ENCODE data around the gene PALLD. TPM values are rescaled to one million over a fixed set of nuclear protein-coding genes. Genes with fewer than 3 reads are reported as not detected.

PALLD gene
- total RNA-seq, 1 donor from 2014 or later, result 16.4 TPM

GRCh38 chr4:168551211-168551610, 54.4 kb downstream of the PALLD start:
- Mint-ChIP-seq H3K9me3 (ENCODE audit: unreplicated experiment) (no peaks in the 10 kb centered on the region), H3K4me1 (ENCODE audit: unreplicated experiment) (peaks cover 20% of the 10 kb centered on the region), H3K27me3 (ENCODE audit: unreplicated experiment) (peaks cover 2% of the 10 kb centered on the region), H3K27ac (ENCODE audit: unreplicated experiment) (no peak overlapping the region), H3K4me3 (ENCODE audit: unreplicated experiment) (no peak overlapping the region), H3K36me3 (ENCODE audit: low read depth, unreplicated experiment) (no peaks in the 10 kb centered on the region)
- TF ChIP-seq CTCF (IDR thresholded peaks at IDR 0.05; ENCODE audit: unreplicated experiment), result no peak
- no peak for DNase-seq (ENCODE audit: low spot score)

GRCh38 chr4:168551945-168552695, 55.3 kb downstream of the PALLD start:
- no peaks in the 10 kb centered on the region for H3K9me3 Mint-ChIP-seq (ENCODE audit: unreplicated experiment)
- no peaks in the 10 kb centered on the region for H3K36me3 Mint-ChIP-seq (ENCODE audit: low read depth, unreplicated experiment)
- H3K4me1 Mint-ChIP-seq (ENCODE audit: unreplicated experiment), result peaks cover 12% of the 10 kb centered on the region
- no peak for TF ChIP-seq CTCF (IDR thresholded peaks at IDR 0.05; ENCODE audit: unreplicated experiment)
- H3K27ac Mint-ChIP-seq (ENCODE audit: unreplicated experiment), result no peak overlapping the region
- no peak overlapping the region for H3K4me3 Mint-ChIP-seq (ENCODE audit: unreplicated experiment)
- no peak for DNase-seq (ENCODE audit: low spot score)
- peaks cover 2% of the 10 kb centered on the region for H3K27me3 Mint-ChIP-seq (ENCODE audit: unreplicated experiment)

GRCh38 chr4:168553714-168554370, 57.0 kb downstream of the PALLD start:
- H3K4me3 Mint-ChIP-seq (ENCODE audit: unreplicated experiment), result no peak overlapping the region
- no peak overlapping the region for H3K27ac Mint-ChIP-seq (ENCODE audit: unreplicated experiment)
- H3K9me3 Mint-ChIP-seq (ENCODE audit: unreplicated experiment), result no peaks in the 10 kb centered on the region
- peaks cover 6% of the 10 kb centered on the region for H3K27me3 Mint-ChIP-seq (ENCODE audit: unreplicated experiment)
- H3K36me3 Mint-ChIP-seq (ENCODE audit: low read depth, unreplicated experiment), result no peaks in the 10 kb centered on the region
- peaks cover 17% of the 10 kb centered on the region for H3K4me1 Mint-ChIP-seq (ENCODE audit: unreplicated experiment)
- no peak for TF ChIP-seq CTCF (IDR thresholded peaks at IDR 0.05; ENCODE audit: unreplicated experiment)
- DNase-seq (ENCODE audit: low spot score), result no peak

- no peak for DNase-seq (ENCODE audit: low spot score)
- no peak overlapping the region for H3K27ac Mint-ChIP-seq (ENCODE audit: unreplicated experiment)
- no peaks in the 10 kb centered on the region for H3K9me3 Mint-ChIP-seq (ENCODE audit: unreplicated experiment)
- no peaks in the 10 kb centered on the region for H3K36me3 Mint-ChIP-seq (ENCODE audit: low read depth, unreplicated experiment)
- H3K4me3 Mint-ChIP-seq (ENCODE audit: unreplicated experiment), result no peak overlapping the region
- H3K27me3 Mint-ChIP-seq (ENCODE audit: unreplicated experiment), result peaks cover 6% of the 10 kb centered on the region
- no peak for TF ChIP-seq CTCF (IDR thresholded peaks at IDR 0.05; ENCODE audit: unreplicated experiment)
- H3K4me1 Mint-ChIP-seq (ENCODE audit: unreplicated experiment), result peaks cover 22% of the 10 kb centered on the region
Measured at GRCh38 chr4:168555437-168555836, 58.6 kb downstream of the PALLD start.

GRCh38 chr4:168557658-168558057, 60.8 kb downstream of the PALLD start:
- Mint-ChIP-seq H3K27me3 (ENCODE audit: unreplicated experiment) (peaks cover 6% of the 10 kb centered on the region), H3K4me3 (ENCODE audit: unreplicated experiment) (no peak overlapping the region), H3K4me1 (ENCODE audit: unreplicated experiment) (peaks cover 19% of the 10 kb centered on the region), H3K9me3 (ENCODE audit: unreplicated experiment) (no peaks in the 10 kb centered on the region), H3K36me3 (ENCODE audit: low read depth, unreplicated experiment) (no peaks in the 10 kb centered on the region), H3K27ac (ENCODE audit: unreplicated experiment) (no peak overlapping the region)
- DNase-seq (ENCODE audit: low spot score), result no peak
- no peak for TF ChIP-seq CTCF (IDR thresholded peaks at IDR 0.05; ENCODE audit: unreplicated experiment)
